H9 (cell line): Measurements from ENCODE around the gene TFCP2. TPM values are rescaled to one million over a fixed set of nuclear protein-coding genes. Genes with fewer than 3 reads are reported as not detected.

Source experiments
- DNase-seq: peaks from one replicate; pipeline ENCODE4 v3.0.0-alpha.2; 2017
- H2AFZ ChIP-seq: one replicate; pipeline ENCODE4 v1.6.1; 2013; ENCODE audit warnings: mild to moderate bottlenecking, low read length, control low read depth, moderate library complexity
- H2AK5ac ChIP-seq: 2 replicates; pipeline ENCODE4 v1.6.1; 2013; ENCODE audit warnings: low read length, control low read depth, mixed read lengths; ENCODE audit not compliant: insufficient read length
- H2BK120ac ChIP-seq: one replicate; pipeline ENCODE4 v1.6.1; 2013; ENCODE audit warnings: low read depth, mild to moderate bottlenecking, low read length, control low read depth, inconsistent platforms; ENCODE audit not compliant: poor library complexity, severe bottlenecking
- H2BK12ac ChIP-seq: 2 replicates; pipeline ENCODE4 v1.6.1; 2013; ENCODE audit warnings: low read length, control low read depth, mixed read lengths, low read depth; ENCODE audit not compliant: insufficient read length
- H2BK15ac ChIP-seq: 2 replicates; pipeline ENCODE4 v1.6.1; 2013; ENCODE audit warnings: low read depth, low read length, control low read depth
- H2BK20ac ChIP-seq: one replicate; pipeline ENCODE4 v1.6.1; 2013; ENCODE audit warnings: low read depth, mild to moderate bottlenecking, low read length, control low read depth, inconsistent platforms; ENCODE audit not compliant: poor library complexity, severe bottlenecking
- H2BK5ac ChIP-seq: 2 replicates; pipeline ENCODE4 v1.6.1; 2013; ENCODE audit warnings: low read length, control low read depth, mixed read lengths; ENCODE audit not compliant: insufficient read length
- H3K14ac ChIP-seq: 2 replicates; pipeline ENCODE4 v1.6.1; 2013; ENCODE audit warnings: low read length, control low read depth; ENCODE audit not compliant: insufficient read depth
- H3K18ac ChIP-seq: 2 replicates; pipeline ENCODE4 v1.6.1; 2013; ENCODE audit warnings: low read depth, mild to moderate bottlenecking, mixed read lengths, low read length, control low read depth; ENCODE audit not compliant: insufficient read length
- H3K23ac ChIP-seq: 2 replicates; pipeline ENCODE4 v1.6.1; 2013; ENCODE audit warnings: low read length, control low read depth, mixed read lengths, low read depth; ENCODE audit not compliant: insufficient read length
- H3K23me2 ChIP-seq: 2 replicates; pipeline ENCODE4 v1.6.1; 2013; ENCODE audit warnings: low read depth, mild to moderate bottlenecking, mixed read lengths, low read length, control low read depth; ENCODE audit not compliant: insufficient read length, poor library complexity, severe bottlenecking
- H3K27ac ChIP-seq: 2 replicates; pipeline ENCODE4 v1.5.1; 2013; ENCODE audit warnings: low read length, control low read depth, mixed read lengths, low read depth; ENCODE audit not compliant: insufficient read length
- H3K27me3 ChIP-seq: 2 replicates; pipeline ENCODE4 v1.6.1; 2013; ENCODE audit warnings: low read length, control low read depth, inconsistent platforms; ENCODE audit not compliant: insufficient read depth
- H3K4ac ChIP-seq: 2 replicates; pipeline ENCODE4 v1.6.1; 2013; ENCODE audit warnings: low read depth, mild to moderate bottlenecking, control low read depth, inconsistent platforms, low read length, moderate library complexity
- H3K4me1 ChIP-seq: 2 replicates; pipeline ENCODE4 v1.6.1; 2013; ENCODE audit warnings: low read length, control low read depth, inconsistent platforms; ENCODE audit not compliant: insufficient read depth
- H3K4me2 ChIP-seq: 2 replicates; pipeline ENCODE4 v1.6.1; 2013; ENCODE audit warnings: low read length, control low read depth, mixed read lengths; ENCODE audit not compliant: insufficient read length, insufficient read depth
- H3K56ac ChIP-seq: 2 replicates; pipeline ENCODE4 v1.6.1; 2013; ENCODE audit warnings: low read depth, mild to moderate bottlenecking, mixed read lengths, low read length, control low read depth; ENCODE audit not compliant: insufficient read length
- H3K79me1 ChIP-seq: 2 replicates; pipeline ENCODE4 v1.6.1; 2013; ENCODE audit warnings: low read depth, mild to moderate bottlenecking, moderate library complexity, low read length, control low read depth, inconsistent platforms; ENCODE audit not compliant: insufficient read depth, poor library complexity, severe bottlenecking
- H3K79me2 ChIP-seq: 2 replicates; pipeline ENCODE4 v1.6.1; 2013; ENCODE audit warnings: low read length, control low read depth, inconsistent platforms; ENCODE audit not compliant: insufficient read depth
- H3K9ac ChIP-seq: 2 replicates; pipeline ENCODE4 v1.6.1; 2013; ENCODE audit warnings: low read length, control low read depth, mixed read lengths; ENCODE audit not compliant: insufficient read length; ENCODE audit errors: extremely low read depth
- H3K9me3 ChIP-seq: one replicate; pipeline ENCODE4 v1.6.1; 2013; ENCODE audit warnings: low read depth, low read length, inconsistent platforms; ENCODE audit not compliant: control insufficient read depth
- H3T11ph ChIP-seq: one replicate; pipeline ENCODE4 v1.6.1; 2013; ENCODE audit warnings: mild to moderate bottlenecking, low read length, control low read depth, inconsistent platforms
- H4K20me1 ChIP-seq: one replicate; pipeline ENCODE4 v1.6.1; 2013; ENCODE audit not compliant: control insufficient read depth, insufficient read length, insufficient read depth
- H4K5ac ChIP-seq: 2 replicates; pipeline ENCODE4 v1.6.1; 2013; ENCODE audit warnings: low read depth, mild to moderate bottlenecking, mixed read lengths, low read length, control low read depth; ENCODE audit not compliant: insufficient read length
- H4K8ac ChIP-seq: replicated peaks from 2 replicates; pipeline ENCODE4 v1.6.1; 2013; ENCODE audit warnings: low read length, control low read depth, mixed read lengths, low read depth; ENCODE audit not compliant: insufficient read length
- H4K91ac ChIP-seq: 2 replicates; pipeline ENCODE4 v1.6.1; 2013; ENCODE audit warnings: low read depth, mild to moderate bottlenecking, moderate library complexity, mixed read lengths, low read length, control low read depth; ENCODE audit not compliant: insufficient read length
- H3K27ac Mint-ChIP-seq, 3 experiments: 2 replicates in 2 of 3; 3 replicates in 1 of 3; pipeline ENCODE4 v1.8.0; 2020 to 2021; ENCODE audit warnings: mixed read lengths in 3 of 3, mild to moderate bottlenecking in 1 of 3, moderate library complexity in 1 of 3
- H3K27me3 Mint-ChIP-seq: 2 replicates; pipeline ENCODE4 v1.8.0; 2021; ENCODE audit warnings: low read depth, mild to moderate bottlenecking, moderate library complexity, mixed read lengths
- H3K36me3 Mint-ChIP-seq, 3 experiments: 2 replicates in 2 of 3; 3 replicates in 1 of 3; pipeline ENCODE4 v1.8.0; 2020 to 2021; ENCODE audit warnings: low read depth in 3 of 3, mixed read lengths in 3 of 3; ENCODE audit not compliant: insufficient read depth in 1 of 3
- H3K4me1 Mint-ChIP-seq, 2 experiments: 2 replicates each; pipeline ENCODE4 v1.8.0; 2020; ENCODE audit warnings: mixed read lengths in 2 of 2
- H3K4me3 Mint-ChIP-seq, 2 experiments: 2 replicates in 1 of 2; 3 replicates in 1 of 2; pipeline ENCODE4 v1.8.0; 2020 to 2021; ENCODE audit warnings: mild to moderate bottlenecking in 2 of 2, mixed read lengths in 2 of 2, moderate library complexity in 1 of 2
- H3K9me3 Mint-ChIP-seq, 2 experiments: 2 replicates in 1 of 2; 3 replicates in 1 of 2; pipeline ENCODE4 v1.8.0; 2020; ENCODE audit warnings: mild to moderate bottlenecking in 2 of 2, mixed read lengths in 2 of 2, moderate library complexity in 1 of 2
- CTCF ChIP-seq: fragments of 200-600 bp; sonication (generic); conservative IDR thresholded peaks from 3 replicates; pipeline ENCODE4 v1.8.0; 2021; ENCODE audit warnings: antibody characterized with exemption, mild to moderate bottlenecking
- WGBS: extraction: QIAGEN DNeasy Blood & Tissue Kit; methylation state at CpG from one replicate; pipeline ENCODE4 v1.1.7; 2013; ENCODE audit warnings: missing lambda C conversion rate, low lambda C conversion rate, mixed read lengths; ENCODE audit not compliant: insufficient read length; ENCODE audit errors: extremely low coverage; 5-methylcytosine and 5-hydroxymethylcytosine counted together
- total RNA-seq: library from RNA; stranded (reverse); gene quantifications from 2 replicates; pipeline ENCODE4 v1.2.1, GENCODE V29; 2021

The TFCP2 gene
- total RNA-seq, 1 experiment from 2014 or later, result 27.1 TPM

GRCh38 chr12:51048661-51049251 lies 124.2 kb downstream of the TFCP2 start:
- no peaks in the 10 kb centered on the region for H3K79me2 ChIP-seq
- H4K20me1 ChIP-seq, result no peaks in the 10 kb centered on the region
- H2BK120ac ChIP-seq, result no peak overlapping the region
- H3K9me3 Mint-ChIP-seq, result no peaks in the 10 kb centered on the region; a peak in 1 of 5 replicates
- H3K27ac Mint-ChIP-seq, result peak overlapping the region; percentile 13 to 95 (median 21); a peak in 5 of 7 replicates
- TF ChIP-seq CTCF, result no peak
- H3K9me3 ChIP-seq, result no peaks in the 10 kb centered on the region
- no peak overlapping the region for H2AK5ac ChIP-seq
- no peak overlapping the region for H3K18ac ChIP-seq
- H3K9ac ChIP-seq, result peak overlapping the region; percentile 58
- no peak overlapping the region for H4K91ac ChIP-seq
- H3K27ac ChIP-seq, result no peak overlapping the region
- H4K5ac ChIP-seq, result no peak overlapping the region
- no peak overlapping the region for H3T11ph ChIP-seq
- H3K4ac ChIP-seq, result no peak overlapping the region
- H3K4me1 Mint-ChIP-seq, result peaks cover 11 to 16% of the 10 kb centered on the region in 2 experiments
- H2AFZ ChIP-seq, result no peak overlapping the region
- H3K4me1 ChIP-seq, result 0 out of 2 replicates have a peak, but pooled peaks cover 2% of the 10 kb centered on the region
- no peak overlapping the region for H3K56ac ChIP-seq
- DNase-seq, result no peak
- no peak overlapping the region for H4K8ac ChIP-seq
- no peaks in the 10 kb centered on the region for H3K27me3 Mint-ChIP-seq
- peak overlapping the region; percentile 88 to 94 for H3K4me3 Mint-ChIP-seq
- H3K23me2 ChIP-seq, result peaks cover 6% of the 10 kb centered on the region
- H3K14ac ChIP-seq, result no peak overlapping the region
- H2BK20ac ChIP-seq, result no peak overlapping the region
- H2BK5ac ChIP-seq, result no peak overlapping the region
- peak overlapping the region; percentile 92 for H3K4me2 ChIP-seq
- H3K23ac ChIP-seq, result no peak overlapping the region
- WGBS, result no CpG with 5 or more reads among the region's 14 CpGs
- H2BK15ac ChIP-seq, result no peak overlapping the region
- no peaks in the 10 kb centered on the region for H3K27me3 ChIP-seq
- H3K79me1 ChIP-seq, result no peaks in the 10 kb centered on the region
- peaks cover 5 to 13% (median 12%) of the 10 kb centered on the region in 3 experiments; a peak in 5 of 7 replicates for H3K36me3 Mint-ChIP-seq
- no peak overlapping the region for H2BK12ac ChIP-seq
